Hepatocyte (in vitro differentiated cells): Measurements from ENCODE around the gene IMMP2L. TPM values are rescaled to one million over a fixed set of nuclear protein-coding genes. Genes with fewer than 3 reads are reported as not detected.
A peak's percentile ranks its signal among the peaks of the same experiment; 100 is the strongest.

Experiments
- DNase-seq: peaks from one replicate; pipeline ENCODE4 v3.0.0-alpha.2; 2016; ENCODE audit warnings: low spot score
- H2AFZ ChIP-seq: fragments of 200-600 bp; sonication (generic); 2 replicates; pipeline ENCODE4 v1.6.0; 2016; ENCODE audit warnings: antibody characterized with exemption, mild to moderate bottlenecking
- H3K27ac ChIP-seq: fragments of 200-600 bp; sonication (generic); 2 replicates; pipeline ENCODE4 v1.5.1; 2016; ENCODE audit warnings: mild to moderate bottlenecking
- H3K27me3 ChIP-seq: fragments of 200-600 bp; sonication (generic); 2 replicates; pipeline ENCODE4 v1.6.1; 2016
- H3K36me3 ChIP-seq: fragments of 200-600 bp; sonication (generic); replicated peaks from 2 replicates; pipeline ENCODE4 v1.5.1; 2016; ENCODE audit warnings: low read depth; ENCODE audit not compliant: insufficient read depth
- H3K4me1 ChIP-seq: fragments of 200-600 bp; sonication (generic); 2 replicates; pipeline ENCODE4 v1.5.1; 2016; ENCODE audit warnings: mild to moderate bottlenecking, moderate library complexity; ENCODE audit not compliant: insufficient read depth
- H3K4me2 ChIP-seq: fragments of 200-600 bp; sonication (generic); 2 replicates; pipeline ENCODE4 v1.6.0; 2016
- H3K4me3 ChIP-seq: fragments of 200-600 bp; sonication (generic); 2 replicates; pipeline ENCODE4 v1.5.1; 2016; ENCODE audit warnings: mild to moderate bottlenecking
- H3K79me2 ChIP-seq: fragments of 200-600 bp; sonication (generic); 2 replicates; pipeline ENCODE4 v1.6.0; 2017; ENCODE audit warnings: mild to moderate bottlenecking
- H3K9me2 ChIP-seq: fragments of 200-600 bp; sonication (generic); replicated peaks from 2 replicates; pipeline ENCODE4 v1.6.0; 2017; ENCODE audit warnings: mild to moderate bottlenecking; ENCODE audit not compliant: insufficient read depth
- H3K9me3 ChIP-seq: fragments of 200-600 bp; sonication (generic); 2 replicates; pipeline ENCODE4 v1.5.1; 2016; ENCODE audit warnings: low read depth, mild to moderate bottlenecking
- H4K20me1 ChIP-seq: fragments of 200-600 bp; sonication (generic); 2 replicates; pipeline ENCODE4 v1.6.0; 2016; ENCODE audit warnings: mild to moderate bottlenecking; ENCODE audit not compliant: insufficient read depth, poor library complexity, severe bottlenecking
- EZH2 ChIP-seq: fragments of 200-600 bp; sonication (generic); IDR thresholded peaks from 2 replicates; pipeline ENCODE4 v1.6.1; 2016; ENCODE audit warnings: antibody characterized with exemption, mild to moderate bottlenecking, borderline replicate concordance
- EZH2phosphoT487 ChIP-seq: fragments of 200-600 bp; sonication (generic); IDR thresholded peaks from one replicate; pipeline ENCODE4 v1.6.1; 2018; ENCODE audit warnings: antibody characterized with exemption, mild to moderate bottlenecking, low read depth, moderate library complexity; ENCODE audit not compliant: unreplicated experiment, severe bottlenecking
- WGBS: methylation state at CpG from one replicate; pipeline ENCODE4 v1.1.6; 2016; ENCODE audit warnings: low lambda C conversion rate; ENCODE audit errors: missing lambda C conversion rate; 5-methylcytosine and 5-hydroxymethylcytosine counted together
- polyA plus RNA-seq: library from polyadenylated mRNA; unstranded; fragments of >200 nt; fragmentation: Nextera tagmentation; extraction: Ambion mirVana; gene quantifications from 2 replicates; pipeline ENCODE4 v1.2.1, GENCODE V29; 2016
- total RNA-seq: library from RNA; depleted of rRNA; stranded (reverse); fragments of >200 nt; gene quantifications from 2 replicates; pipeline ENCODE4 v1.2.3, GENCODE V29; 2014
- TF ChIP-seq, protein P1 (sequence below): fragments of 200-600 bp; sonication (generic); IDR thresholded peaks from 2 replicates; pipeline ENCODE4 v1.5.1; 2016; ENCODE audit warnings: antibody characterized with exemption, mild to moderate bottlenecking; ENCODE audit not compliant: poor library complexity

Gene IMMP2L
- total and polyA plus RNA-seq, 2 experiments from 2014 or later: 13.3 to 17.6 TPM

DNA sequence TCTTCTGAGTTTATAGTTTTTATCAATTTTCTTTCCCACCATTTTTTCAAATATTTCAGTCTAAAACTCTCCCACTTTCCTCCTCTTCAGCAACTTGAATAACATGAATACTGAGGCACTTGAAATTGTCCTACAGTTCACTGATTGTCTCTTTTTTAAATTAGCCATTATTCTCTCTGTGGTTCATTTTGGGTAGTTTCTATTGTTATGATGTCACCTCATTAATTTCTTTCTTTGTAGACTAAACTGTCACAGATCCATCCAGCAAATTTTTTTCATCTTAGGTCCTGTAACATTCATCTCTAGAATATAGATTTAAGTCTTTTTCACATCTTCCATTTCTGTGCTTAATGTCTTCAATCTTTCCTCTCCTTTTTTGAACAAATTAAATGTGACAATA is 326.6 kb downstream of the IMMP2L start:
- H3K27ac ChIP-seq: no peak overlapping the region
- no peaks in the 10 kb centered on the region for H4K20me1 ChIP-seq
- no peaks in the 10 kb centered on the region for H3K27me3 ChIP-seq
- H3K4me3 ChIP-seq: no peak overlapping the region
- no peaks in the 10 kb centered on the region for H3K9me3 ChIP-seq
- no peaks in the 10 kb centered on the region for H3K36me3 ChIP-seq
- H3K9me2 ChIP-seq: no peaks in the 10 kb centered on the region
- DNase-seq: no peak
- H3K79me2 ChIP-seq: no peaks in the 10 kb centered on the region
- H3K4me1 ChIP-seq: no peaks in the 10 kb centered on the region
- H3K4me2 ChIP-seq: no peak overlapping the region
- H2AFZ ChIP-seq: no peak overlapping the region
- no peak for TF ChIP-seq EZH2phosphoT487

DNA sequence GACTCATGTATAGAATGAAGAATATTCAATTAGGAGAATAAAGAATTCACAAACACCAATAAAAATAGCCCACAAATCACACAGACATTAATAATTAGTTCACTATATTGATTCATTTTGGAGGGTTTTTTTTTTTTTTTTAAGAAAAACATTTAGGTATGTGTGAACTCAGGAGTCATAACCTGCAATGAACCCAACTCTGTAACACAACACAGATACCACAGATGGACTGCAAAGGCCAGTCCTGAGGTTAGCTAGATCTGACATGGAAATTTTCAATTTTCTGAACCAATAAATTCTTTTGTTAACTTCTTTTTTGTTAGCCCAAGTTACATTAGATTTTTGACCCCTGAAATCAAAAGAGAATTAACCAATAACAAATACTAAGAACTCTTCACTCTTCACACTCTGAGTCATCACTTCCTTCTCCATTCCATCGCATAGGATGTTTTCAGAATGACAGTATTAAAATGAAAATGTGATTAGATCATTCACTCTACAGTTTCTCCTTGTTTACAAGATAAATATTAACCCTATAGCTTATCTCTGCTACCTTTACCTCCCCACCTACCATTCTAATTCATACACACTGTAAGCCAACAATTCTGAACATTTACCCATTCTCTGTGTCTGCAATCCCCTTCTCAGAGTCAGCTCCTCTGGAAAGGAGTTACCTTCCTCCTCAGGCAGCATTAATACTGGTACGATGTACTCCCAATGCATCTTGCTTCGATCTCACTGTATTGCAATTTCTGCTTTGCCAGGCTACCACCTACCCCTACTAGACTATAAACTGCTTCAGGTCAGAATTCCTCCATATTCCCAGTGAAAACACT is 329.8 kb downstream of the IMMP2L start:
- Histone ChIP-seq H3K9me2 (no peaks in the 10 kb centered on the region), H3K9me3 (no peaks in the 10 kb centered on the region), H3K27ac (peak overlapping the region; percentile 8), H4K20me1 (no peaks in the 10 kb centered on the region), H3K4me3 (no peak overlapping the region), H2AFZ (no peak overlapping the region), H3K4me2 (no peak overlapping the region), H3K36me3 (no peaks in the 10 kb centered on the region), H3K79me2 (no peaks in the 10 kb centered on the region), H3K4me1 (peaks cover 5% of the 10 kb centered on the region), H3K27me3 (no peaks in the 10 kb centered on the region)
- no peak for DNase-seq
- 80% methylated on average over 3 of the region's 3 CpGs for WGBS
- TF ChIP-seq EZH2phosphoT487 (no peak), EZH2 (no peak)

DNA sequence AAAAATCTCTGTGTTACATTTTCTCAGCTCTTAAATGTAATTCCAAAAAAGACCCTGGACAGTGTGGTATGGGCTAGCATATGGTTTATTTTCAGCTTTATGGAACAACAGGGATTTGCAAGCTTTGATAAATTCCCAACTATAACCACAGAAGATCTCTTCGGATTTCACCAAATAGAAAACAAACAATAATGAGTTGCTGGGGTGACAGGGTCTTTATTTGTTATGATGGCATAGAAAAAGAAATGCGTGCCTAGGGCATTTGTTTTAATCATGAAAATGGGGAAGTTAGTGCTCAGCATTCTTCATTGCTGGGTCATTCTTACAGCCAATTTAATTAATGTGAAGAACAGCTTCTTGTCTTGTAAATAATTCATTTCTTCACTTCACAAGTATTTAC is 332.4 kb downstream of the IMMP2L start:
- Histone ChIP-seq H3K79me2 (no peaks in the 10 kb centered on the region), H3K9me2 (no peaks in the 10 kb centered on the region), H3K4me3 (no peak overlapping the region), H3K4me1 (peaks cover 5% of the 10 kb centered on the region), H3K4me2 (no peak overlapping the region), H3K9me3 (no peaks in the 10 kb centered on the region), H3K27ac (peak overlapping the region; percentile 7), H3K27me3 (no peaks in the 10 kb centered on the region), H4K20me1 (no peaks in the 10 kb centered on the region), H2AFZ (no peak overlapping the region), H3K36me3 (no peaks in the 10 kb centered on the region)
- 47% methylated on average over 2 of the region's 2 CpGs for WGBS
- no peak for DNase-seq
- TF ChIP-seq, protein P1, sequence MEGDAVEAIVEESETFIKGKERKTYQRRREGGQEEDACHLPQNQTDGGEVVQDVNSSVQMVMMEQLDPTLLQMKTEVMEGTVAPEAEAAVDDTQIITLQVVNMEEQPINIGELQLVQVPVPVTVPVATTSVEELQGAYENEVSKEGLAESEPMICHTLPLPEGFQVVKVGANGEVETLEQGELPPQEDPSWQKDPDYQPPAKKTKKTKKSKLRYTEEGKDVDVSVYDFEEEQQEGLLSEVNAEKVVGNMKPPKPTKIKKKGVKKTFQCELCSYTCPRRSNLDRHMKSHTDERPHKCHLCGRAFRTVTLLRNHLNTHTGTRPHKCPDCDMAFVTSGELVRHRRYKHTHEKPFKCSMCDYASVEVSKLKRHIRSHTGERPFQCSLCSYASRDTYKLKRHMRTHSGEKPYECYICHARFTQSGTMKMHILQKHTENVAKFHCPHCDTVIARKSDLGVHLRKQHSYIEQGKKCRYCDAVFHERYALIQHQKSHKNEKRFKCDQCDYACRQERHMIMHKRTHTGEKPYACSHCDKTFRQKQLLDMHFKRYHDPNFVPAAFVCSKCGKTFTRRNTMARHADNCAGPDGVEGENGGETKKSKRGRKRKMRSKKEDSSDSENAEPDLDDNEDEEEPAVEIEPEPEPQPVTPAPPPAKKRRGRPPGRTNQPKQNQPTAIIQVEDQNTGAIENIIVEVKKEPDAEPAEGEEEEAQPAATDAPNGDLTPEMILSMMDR: no peak

DNA sequence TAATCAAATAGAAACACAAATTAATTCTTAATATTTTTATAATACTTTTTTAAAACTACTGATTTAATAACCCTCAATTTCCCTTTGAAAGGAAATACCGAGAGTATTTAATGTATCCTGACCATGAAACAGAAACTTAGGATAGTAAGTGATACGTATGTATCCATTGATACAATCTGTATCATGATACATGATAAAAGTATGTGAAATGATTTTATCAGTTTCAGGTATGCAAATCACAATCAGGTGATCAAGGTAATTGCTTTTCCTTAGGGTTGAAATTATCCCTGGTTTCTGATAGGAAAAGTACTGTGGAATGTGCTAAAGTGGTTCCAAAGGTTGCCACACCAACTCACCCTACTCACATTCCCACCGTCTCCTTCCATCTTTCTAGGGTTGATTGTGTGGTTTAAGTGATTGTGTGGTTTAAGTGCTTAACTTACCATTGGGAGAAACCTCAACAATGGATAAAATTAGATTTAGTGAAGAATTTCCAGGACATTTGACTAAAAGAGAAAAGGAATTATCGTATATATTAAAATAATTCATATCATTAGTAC is 333.0 kb downstream of the IMMP2L start:
- Histone ChIP-seq H3K27ac (peak overlapping the region; percentile 7), H3K4me1 (peaks cover 5% of the 10 kb centered on the region), H3K9me3 (no peaks in the 10 kb centered on the region), H3K9me2 (no peaks in the 10 kb centered on the region), H3K27me3 (no peaks in the 10 kb centered on the region), H2AFZ (no peak overlapping the region), H3K36me3 (no peaks in the 10 kb centered on the region), H4K20me1 (no peaks in the 10 kb centered on the region), H3K4me3 (no peak overlapping the region), H3K79me2 (no peaks in the 10 kb centered on the region), H3K4me2 (no peak overlapping the region)
- no peak for DNase-seq
- TF ChIP-seq, protein P1: no peak
- TF ChIP-seq EZH2phosphoT487 (no peak), EZH2 (no peak)
- 79% methylated on average over 4 of the region's 4 CpGs for WGBS
